Endodermal cell (in vitro differentiated cells): ENCODE measurements around the gene SSBP4. TPM values are rescaled to one million over a fixed set of nuclear protein-coding genes. Genes with fewer than 3 reads are reported as not detected.

Experiments used
- DNase-seq: peaks from one replicate; pipeline ENCODE4 v3.0.0-alpha.2; 2017
- H3K27ac ChIP-seq: 2 replicates; pipeline ENCODE4 v1.5.1; 2013; ENCODE audit warnings: mild to moderate bottlenecking, low read depth, low read length, moderate library complexity
- H3K27me3 ChIP-seq: 2 replicates; pipeline ENCODE4 v1.6.1; 2013; ENCODE audit warnings: mild to moderate bottlenecking, low read length, moderate library complexity; ENCODE audit not compliant: insufficient read depth, control insufficient read depth, poor library complexity, severe bottlenecking
- H3K36me3 ChIP-seq: 2 replicates; pipeline ENCODE4 v1.7.0; 2013; ENCODE audit warnings: mild to moderate bottlenecking, low read length, moderate library complexity; ENCODE audit not compliant: control insufficient read depth, insufficient read depth
- H3K4me1 ChIP-seq: one replicate; pipeline ENCODE4 v1.7.0; 2013; ENCODE audit warnings: low read length; ENCODE audit not compliant: control insufficient read depth, insufficient read depth
- H3K4me3 ChIP-seq: 2 replicates; pipeline ENCODE4 v1.5.1; 2013; ENCODE audit warnings: mild to moderate bottlenecking, low read length, moderate library complexity
- H3K9ac ChIP-seq: 2 replicates; pipeline ENCODE4 v1.6.1; 2013; ENCODE audit warnings: mild to moderate bottlenecking, low read length, moderate library complexity; ENCODE audit not compliant: poor library complexity, severe bottlenecking; ENCODE audit errors: extremely low read depth
- H3K9me3 ChIP-seq: 2 replicates; pipeline ENCODE4 v1.6.1; 2013; ENCODE audit warnings: mild to moderate bottlenecking, low read length, moderate library complexity; ENCODE audit not compliant: control insufficient read depth
- H3K27ac Mint-ChIP-seq: 2 replicates; pipeline ENCODE4 v1.8.0; 2020; ENCODE audit warnings: mixed read lengths
- H3K27me3 Mint-ChIP-seq: 2 replicates; pipeline ENCODE4 v1.8.0; 2021; ENCODE audit warnings: mild to moderate bottlenecking, mixed read lengths; ENCODE audit not compliant: insufficient read depth
- H3K36me3 Mint-ChIP-seq: 2 replicates; pipeline ENCODE4 v1.8.0; 2020; ENCODE audit warnings: low read depth, mixed read lengths
- H3K4me1 Mint-ChIP-seq: 2 replicates; pipeline ENCODE4 v1.8.0; 2020; ENCODE audit warnings: mixed read lengths
- H3K4me3 Mint-ChIP-seq: 2 replicates; pipeline ENCODE4 v1.8.0; 2020; ENCODE audit warnings: mild to moderate bottlenecking, moderate library complexity, mixed read lengths
- H3K9me3 Mint-ChIP-seq: 2 replicates; pipeline ENCODE4 v1.8.0; 2020; ENCODE audit warnings: mild to moderate bottlenecking, mixed read lengths
- WGBS, 2 experiments: methylation state at CpG; one replicate each; pipeline versions ENCODE4 v1.1.5 to v1.1.7; 2013; ENCODE audit warnings: missing lambda C conversion rate in 2 of 2, mixed read lengths in 1 of 2; ENCODE audit not compliant: insufficient coverage in 1 of 2, insufficient read length in 1 of 2; 5-methylcytosine and 5-hydroxymethylcytosine counted together
- total RNA-seq, 2 donors: library from RNA; stranded (reverse); fragmentation: NEBNext Ultra II Directional in 1 of 2; extraction: Animal tissue kit (Norgen Biotek cat#: 25700) in 1 of 2; gene quantifications; 2 replicates in 1 of 2; 3 replicates in 1 of 2; pipeline ENCODE4 v1.2.1, GENCODE V29; 2021
- TF ChIP-seq, protein P1 (sequence below): fragments of 200-600 bp; sonication (generic); conservative IDR thresholded peaks from 2 replicates; pipeline ENCODE4 v1.5.0; 2021; ENCODE audit warnings: antibody characterized with exemption, mild to moderate bottlenecking

SSBP4 gene
- total RNA-seq, 2 donors from 2014 or later = 35.9 to 43.5 TPM

GRCh38 chr19:18461471-18461870 lies 42.3 kb downstream of the SSBP4 start:
- no peaks in the 10 kb centered on the region for H3K9me3 Mint-ChIP-seq
- no peaks in the 10 kb centered on the region for H3K4me1 Mint-ChIP-seq
- WGBS, 2 experiments = 93 to 98% methylated on average over 22 of the region's 22 CpGs
- DNase-seq = no peak
- no peak overlapping the region for H3K27ac Mint-ChIP-seq
- no peak overlapping the region for H3K4me3 ChIP-seq
- no peak overlapping the region for H3K4me3 Mint-ChIP-seq
- H3K36me3 ChIP-seq = peaks cover 11% of the 10 kb centered on the region
- no peaks in the 10 kb centered on the region for H3K4me1 ChIP-seq
- no peaks in the 10 kb centered on the region for H3K27me3 ChIP-seq
- H3K9me3 ChIP-seq = no peaks in the 10 kb centered on the region
- no peak overlapping the region for H3K27ac ChIP-seq
- H3K36me3 Mint-ChIP-seq = peaks cover 47% of the 10 kb centered on the region
- H3K9ac ChIP-seq = no peak overlapping the region
- TF ChIP-seq, protein P1, sequence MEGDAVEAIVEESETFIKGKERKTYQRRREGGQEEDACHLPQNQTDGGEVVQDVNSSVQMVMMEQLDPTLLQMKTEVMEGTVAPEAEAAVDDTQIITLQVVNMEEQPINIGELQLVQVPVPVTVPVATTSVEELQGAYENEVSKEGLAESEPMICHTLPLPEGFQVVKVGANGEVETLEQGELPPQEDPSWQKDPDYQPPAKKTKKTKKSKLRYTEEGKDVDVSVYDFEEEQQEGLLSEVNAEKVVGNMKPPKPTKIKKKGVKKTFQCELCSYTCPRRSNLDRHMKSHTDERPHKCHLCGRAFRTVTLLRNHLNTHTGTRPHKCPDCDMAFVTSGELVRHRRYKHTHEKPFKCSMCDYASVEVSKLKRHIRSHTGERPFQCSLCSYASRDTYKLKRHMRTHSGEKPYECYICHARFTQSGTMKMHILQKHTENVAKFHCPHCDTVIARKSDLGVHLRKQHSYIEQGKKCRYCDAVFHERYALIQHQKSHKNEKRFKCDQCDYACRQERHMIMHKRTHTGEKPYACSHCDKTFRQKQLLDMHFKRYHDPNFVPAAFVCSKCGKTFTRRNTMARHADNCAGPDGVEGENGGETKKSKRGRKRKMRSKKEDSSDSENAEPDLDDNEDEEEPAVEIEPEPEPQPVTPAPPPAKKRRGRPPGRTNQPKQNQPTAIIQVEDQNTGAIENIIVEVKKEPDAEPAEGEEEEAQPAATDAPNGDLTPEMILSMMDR = no peak
- H3K27me3 Mint-ChIP-seq = no peaks in the 10 kb centered on the region

- Histone ChIP-seq H3K36me3 (peaks cover 11% of the 10 kb centered on the region), H3K27me3 (no peaks in the 10 kb centered on the region), H3K4me1 (no peaks in the 10 kb centered on the region), H3K9ac (no peak overlapping the region), H3K27ac (peak overlapping the region; percentile 49), H3K9me3 (no peaks in the 10 kb centered on the region), H3K4me3 (no peak overlapping the region)
- DNase-seq = no peak
- TF ChIP-seq, protein P1 = no peak
- Mint-ChIP-seq H3K36me3 (peaks cover 35% of the 10 kb centered on the region), H3K27ac (no peak overlapping the region), H3K27me3 (no peaks in the 10 kb centered on the region), H3K4me1 (peaks cover 5% of the 10 kb centered on the region), H3K9me3 (no peaks in the 10 kb centered on the region), H3K4me3 (no peak overlapping the region)
- WGBS, 2 experiments = 83 to 87% methylated on average over 7 to 8 of the region's 8 CpGs
Observed at GRCh38 chr19:18464646-18465045, 45.4 kb downstream of the SSBP4 start.

- no peak overlapping the region for H3K4me3 Mint-ChIP-seq
- H3K36me3 ChIP-seq = peaks cover 11% of the 10 kb centered on the region
- no peaks in the 10 kb centered on the region for H3K27me3 ChIP-seq
- H3K4me1 Mint-ChIP-seq = peaks cover 8% of the 10 kb centered on the region
- TF ChIP-seq, protein P1 = no peak
- no peak overlapping the region for H3K9ac ChIP-seq
- H3K27ac Mint-ChIP-seq = no peak overlapping the region
- H3K4me1 ChIP-seq = no peaks in the 10 kb centered on the region
- H3K27ac ChIP-seq = no peak overlapping the region
- no peaks in the 10 kb centered on the region for H3K9me3 ChIP-seq
- no peak for DNase-seq
- 97 to 100% methylated on average over 11 to 29 of the region's 30 CpGs for WGBS, 2 experiments
- H3K9me3 Mint-ChIP-seq = no peaks in the 10 kb centered on the region
- H3K4me3 ChIP-seq = no peak overlapping the region
- peaks cover 31% of the 10 kb centered on the region for H3K36me3 Mint-ChIP-seq
- H3K27me3 Mint-ChIP-seq = no peaks in the 10 kb centered on the region
Observed at GRCh38 chr19:18465214-18465963, 46.2 kb downstream of the SSBP4 start.
